Measurements from ENCODE around the gene COMMD7. TPM values are rescaled to one million over a fixed set of nuclear protein-coding genes. Genes with fewer than 3 reads are reported as not detected.
"Not testable (repeated sequence)": the region's sequence is repeated elsewhere in the genome, so short reads cannot be mapped to it uniquely, and the experiment has no call there.

COMMD7 gene
- total RNA-seq, 4 donors from 2014 or later, result 9.8 to 22.5 (median 10.2) TPM

DNA sequence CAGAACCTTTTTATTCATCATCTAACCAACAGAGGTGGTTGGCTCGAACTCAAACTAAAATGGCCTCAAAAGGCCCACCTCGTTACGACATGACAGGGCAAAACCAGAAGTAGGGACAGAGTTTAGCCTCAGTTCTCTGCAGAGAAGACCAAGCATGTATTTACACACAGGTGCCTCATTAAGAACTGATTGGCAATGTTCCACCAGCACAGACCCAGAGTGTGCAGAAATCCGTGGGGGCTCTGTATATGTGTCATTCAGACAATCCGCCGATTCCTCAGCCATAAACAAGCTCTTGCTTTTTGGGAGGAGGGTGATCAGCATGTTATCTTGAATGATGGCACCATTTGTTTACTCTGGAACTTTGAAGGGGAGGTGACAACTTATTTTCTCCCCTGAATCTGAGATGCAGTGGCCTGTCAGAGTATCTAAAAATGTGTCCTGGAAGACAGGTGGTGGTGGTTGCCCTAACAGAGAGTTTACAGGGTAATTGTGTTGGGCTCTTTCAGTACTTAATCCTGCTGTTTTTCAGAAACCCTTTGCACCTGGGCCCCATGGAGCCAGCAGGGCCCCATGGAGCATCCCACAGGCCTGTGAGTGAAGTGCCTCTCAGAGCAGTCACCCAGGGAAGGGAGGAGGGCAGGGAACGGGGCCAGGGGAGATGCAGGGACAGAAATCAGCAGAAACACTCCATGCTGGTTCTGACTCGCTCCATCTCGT, 40.4 kb downstream of the COMMD7 start:
- H3K27me3 ChIP-seq, result no peaks in the 10 kb centered on the region
- peaks cover 6 to 76% (median 8%) of the 10 kb centered on the region in 3 donors for H3K36me3 ChIP-seq
- no peak overlapping the region for H3K4me3 ChIP-seq
- no peaks in the 10 kb centered on the region for H3K9me3 ChIP-seq
- no peaks in the 10 kb centered on the region for H3K4me1 ChIP-seq
- TF ChIP-seq CTCF (IDR thresholded peaks at IDR 0.05) (no peak), POLR2A (IDR thresholded peaks at IDR 0.05) (no peak)
- H3K27ac ChIP-seq, result no peak overlapping the region
- 82 to 84% methylated on average over 9 of the region's 9 CpGs for WGBS, 2 donors
- intact Hi-C loops (cut with DNase I), result no loop called here
- no peak for DNase-seq

DNA sequence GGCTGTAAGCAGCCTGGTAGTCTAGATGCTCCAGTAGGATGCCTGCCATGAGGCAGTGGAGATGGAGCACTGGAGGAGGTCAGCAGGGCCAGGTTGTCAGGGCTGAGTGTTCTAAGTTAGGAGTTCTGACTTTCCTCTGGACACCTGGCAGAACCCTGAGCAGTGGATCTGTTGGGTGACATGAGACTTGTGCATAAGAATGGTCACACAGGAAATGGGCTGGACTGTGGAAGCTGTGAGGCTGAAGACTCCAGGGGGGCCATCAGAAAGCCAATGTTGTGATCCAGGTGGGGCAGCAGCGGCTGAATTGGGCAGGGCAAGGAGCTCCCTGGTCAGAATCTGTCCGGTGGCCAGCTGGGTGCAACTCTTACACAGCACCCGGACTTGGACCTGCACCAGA, 45.7 kb downstream of the COMMD7 start:
- no peaks in the 10 kb centered on the region for H3K27me3 ChIP-seq
- DNase-seq, result no peak
- H3K4me1 ChIP-seq, result no peaks in the 10 kb centered on the region
- H3K36me3 ChIP-seq, result peaks cover 0 to 40% (median 0%) of the 10 kb centered on the region in 3 donors
- WGBS, 2 donors, result 80% methylated on average over 2 of the region's 3 CpGs; no CpG with 5 or more reads in 1 of the 2 donors
- TF ChIP-seq POLR2A (IDR thresholded peaks at IDR 0.05), result no peak
- no peak for TF ChIP-seq CTCF (IDR thresholded peaks at IDR 0.05)
- intact Hi-C loops (cut with DNase I), result no loop called here
- H3K27ac ChIP-seq, result no peak overlapping the region
- H3K9me3 ChIP-seq, result no peaks in the 10 kb centered on the region
- H3K4me3 ChIP-seq, result no peak overlapping the region

DNA sequence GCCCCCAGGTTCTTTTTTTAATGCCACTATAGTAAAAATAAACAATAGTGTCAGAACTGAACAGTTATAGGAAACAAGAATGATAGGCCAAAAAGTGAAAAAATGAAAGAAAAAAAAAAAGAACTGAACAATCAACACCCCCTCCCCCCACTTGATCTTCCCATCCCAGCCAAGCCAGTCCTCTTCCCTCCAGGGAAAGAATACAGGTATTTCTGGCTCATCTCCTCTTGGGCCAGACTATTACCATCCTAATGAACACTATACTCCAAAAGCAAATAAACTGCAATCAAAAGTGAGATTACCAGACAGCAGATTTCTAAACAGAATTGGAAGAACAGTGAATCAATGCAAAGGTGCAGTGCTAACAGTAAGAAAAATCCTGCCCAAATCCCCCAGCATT, 48.2 kb downstream of the COMMD7 start:
- Histone ChIP-seq H3K27ac (no peak overlapping the region), H3K9me3 (no peaks in the 10 kb centered on the region), H3K4me1 (no peaks in the 10 kb centered on the region), H3K36me3 (peaks cover 0 to 16% (median 0%) of the 10 kb centered on the region in 3 donors), H3K27me3 (no peaks in the 10 kb centered on the region), H3K4me3 (no peak overlapping the region)
- no peak for DNase-seq
- TF ChIP-seq CTCF (IDR thresholded peaks at IDR 0.05), result no peak
- no peak for TF ChIP-seq POLR2A (IDR thresholded peaks at IDR 0.05)
- intact Hi-C loops (cut with DNase I), result no loop called here

DNA sequence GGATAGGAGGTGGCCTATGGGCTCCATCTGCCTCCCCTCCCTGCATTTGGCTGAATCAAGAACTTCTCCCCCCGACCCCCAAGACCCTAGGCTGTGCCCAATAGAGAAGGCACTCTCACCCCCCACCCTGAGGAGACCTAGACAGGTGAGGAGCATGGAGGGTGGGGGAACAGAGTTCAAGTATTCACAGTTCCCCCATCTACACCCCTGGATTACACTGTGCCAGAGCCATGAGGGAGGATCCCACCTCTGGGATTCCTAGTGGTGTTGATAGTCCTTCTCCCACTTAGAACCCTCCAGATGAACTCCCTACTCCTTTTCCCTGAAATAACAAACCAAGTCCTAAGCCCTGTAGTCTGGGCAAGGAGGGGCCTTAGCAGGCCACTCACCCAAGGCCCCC, 54.3 kb downstream of the COMMD7 start:
- DNase-seq; H3K9me3 ChIP-seq; intact Hi-C loops (cut with DNase I); H3K4me3 ChIP-seq; H3K36me3 ChIP-seq; H3K27ac ChIP-seq: not testable (repeated sequence)
- peaks cover 0 to 15% (median 0%) of the 10 kb centered on the region in 4 donors for H3K27me3 ChIP-seq
- peaks cover 0 to 11% (median 10%) of the 10 kb centered on the region in 3 donors for H3K4me1 ChIP-seq
- whole genome bisulfite sequencing, 2 donors, result no CpG with 5 or more reads among the region's 1 CpG

DNA sequence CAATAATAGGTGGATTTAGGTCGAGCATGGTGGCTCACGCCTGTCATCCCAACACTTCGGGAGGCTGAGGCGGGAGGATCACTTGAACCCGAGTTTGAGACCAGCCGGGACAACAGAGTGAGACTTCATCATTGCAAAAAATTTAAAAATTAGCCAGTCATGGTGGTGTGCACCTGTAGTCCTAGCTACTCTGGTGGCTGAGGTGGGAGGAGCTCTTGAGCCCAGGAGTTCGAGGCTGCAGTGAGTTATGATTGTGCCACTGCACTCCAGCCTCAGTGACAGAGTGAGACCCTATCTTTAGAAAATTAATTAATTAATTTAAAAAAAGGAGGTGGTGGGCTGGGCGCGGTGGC, 56.1 kb downstream of the COMMD7 start:
- no peak for DNase-seq
- intact Hi-C loops (cut with DNase I), result no loop called here
- no peaks in the 10 kb centered on the region for H3K9me3 ChIP-seq
- no peaks in the 10 kb centered on the region for H3K36me3 ChIP-seq
- WGBS, 2 donors, result 98 to 99% methylated on average over 9 of the region's 9 CpGs
- peaks cover 0 to 11% (median 10%) of the 10 kb centered on the region in 3 donors for H3K4me1 ChIP-seq
- peaks cover 0 to 15% (median 0%) of the 10 kb centered on the region in 4 donors for H3K27me3 ChIP-seq
- TF ChIP-seq CTCF (IDR thresholded peaks at IDR 0.05) (no peak), POLR2A (IDR thresholded peaks at IDR 0.05) (no peak)
- no peak overlapping the region for H3K4me3 ChIP-seq
- H3K27ac ChIP-seq, result no peak overlapping the region

All from esophagus squamous epithelium (tissue), 5 donors.